Testis (tissue), 2 donors: ENCODE measurements around the gene UBE2QL1.

Source experiments
- CTCF ChIP-seq, 3 experiments: fragments of 450-650 bp in 2 of 3; fragments of 200-600 bp in 1 of 3; sonication (generic) in 1 of 3; IDR thresholded peaks; one replicate each; pipeline ENCODE4 v1.5.1; 2016 to 2019; ENCODE audit warnings: antibody characterized with exemption in 3 of 3, mild to moderate bottlenecking in 2 of 3, moderate library complexity in 1 of 3
- POLR2A ChIP-seq: fragments of 450-650 bp; IDR thresholded peaks from one replicate; pipeline ENCODE4 v1.6.1; 2017; ENCODE audit warnings: antibody characterized with exemption, mild to moderate bottlenecking, moderate library complexity

- TF ChIP-seq CTCF (IDR thresholded peaks at IDR 0.05) (no peak), POLR2A (no peak)
Observed at GRCh38 chr5:6473284-6473683, 24.6 kb downstream of the UBE2QL1 start.
